Activated CD4-positive, alpha-beta T cell treated with anti-CD3 and anti-CD28 coated beads for 48 hours (primary cell): ENCODE results near the gene LLCFC1.
"Not testable (repeated sequence)": the region's sequence is repeated elsewhere in the genome, so short reads cannot be mapped to it uniquely, and the experiment has no call there.

Experiments
- DNase-seq: peaks from one replicate; pipeline ENCODE4 v3.0.0-alpha.2; 2020

Gene LLCFC1

GRCh38 chr7:142945001-142945400 lies 5.7 kb downstream of the LLCFC1 start:
- no peak for DNase-seq

DNA sequence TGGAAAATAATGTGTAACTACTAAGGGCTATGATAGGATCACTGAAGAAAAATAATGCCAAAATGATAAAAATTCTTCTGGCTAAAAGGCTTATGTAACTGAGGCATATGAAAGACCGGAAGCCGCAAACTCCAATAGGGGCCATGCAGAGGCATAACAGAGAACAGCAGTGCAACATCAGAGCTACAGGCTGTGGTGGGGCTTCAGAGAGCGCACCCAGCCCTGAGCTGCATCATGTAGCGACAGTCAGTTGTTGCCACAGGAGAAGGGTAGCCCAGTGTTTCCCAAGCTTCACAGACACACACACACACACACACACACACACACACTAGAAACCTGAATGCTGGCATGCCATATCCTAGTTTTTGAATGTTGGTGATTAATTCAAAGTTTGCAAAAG lies 9.3 kb downstream of the LLCFC1 start:
- DNase-seq = no peak

DNA sequence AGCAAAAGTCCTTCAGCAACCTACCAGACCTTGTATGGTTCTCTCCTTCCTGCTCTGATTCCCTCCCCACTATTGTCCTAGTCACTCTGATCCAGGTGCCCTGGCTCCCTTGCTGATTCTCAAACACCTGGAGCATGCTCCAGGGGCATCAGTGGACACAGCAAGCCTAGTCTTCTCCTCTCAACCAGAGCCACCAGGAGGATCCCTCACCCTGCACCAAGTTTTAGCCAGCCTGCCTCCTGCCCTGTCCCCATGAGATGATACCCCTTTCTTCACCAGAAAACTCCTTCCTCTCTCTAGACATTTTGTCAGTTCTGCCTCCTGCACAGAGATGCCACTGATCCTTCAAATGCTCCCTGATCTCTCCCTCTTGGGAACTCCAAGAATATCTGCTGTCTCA lies 11.0 kb downstream of the LLCFC1 start:
- no peak for DNase-seq

DNA sequence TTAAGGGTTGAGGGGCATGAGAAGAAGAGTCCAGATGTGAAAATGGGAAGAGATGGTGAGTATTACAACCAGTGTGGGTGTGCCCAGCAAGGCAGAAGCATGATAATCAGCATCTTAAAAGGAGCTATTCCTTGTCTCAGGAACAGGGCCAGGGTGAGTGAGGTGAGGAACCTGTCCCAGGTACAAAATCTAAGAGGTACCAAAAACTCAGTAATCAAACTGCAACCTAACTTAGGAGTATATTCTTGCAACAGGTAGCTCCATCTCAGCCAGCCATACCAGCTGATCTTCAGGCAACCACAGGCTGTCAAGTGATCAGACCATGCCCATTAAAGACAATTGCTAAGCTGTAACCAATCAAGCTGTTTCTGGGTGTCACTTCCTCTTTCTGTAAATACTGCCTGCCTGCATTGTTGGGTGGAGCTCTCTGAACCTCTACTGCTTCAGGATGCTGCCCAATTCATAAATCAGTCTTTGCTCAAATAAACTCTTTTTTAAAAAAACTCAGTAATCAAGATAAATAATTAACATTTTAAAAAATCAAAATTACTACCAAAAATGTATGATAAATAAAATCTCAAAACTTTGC lies 15.5 kb downstream of the LLCFC1 start:
- DNase-seq = no peak

DNA sequence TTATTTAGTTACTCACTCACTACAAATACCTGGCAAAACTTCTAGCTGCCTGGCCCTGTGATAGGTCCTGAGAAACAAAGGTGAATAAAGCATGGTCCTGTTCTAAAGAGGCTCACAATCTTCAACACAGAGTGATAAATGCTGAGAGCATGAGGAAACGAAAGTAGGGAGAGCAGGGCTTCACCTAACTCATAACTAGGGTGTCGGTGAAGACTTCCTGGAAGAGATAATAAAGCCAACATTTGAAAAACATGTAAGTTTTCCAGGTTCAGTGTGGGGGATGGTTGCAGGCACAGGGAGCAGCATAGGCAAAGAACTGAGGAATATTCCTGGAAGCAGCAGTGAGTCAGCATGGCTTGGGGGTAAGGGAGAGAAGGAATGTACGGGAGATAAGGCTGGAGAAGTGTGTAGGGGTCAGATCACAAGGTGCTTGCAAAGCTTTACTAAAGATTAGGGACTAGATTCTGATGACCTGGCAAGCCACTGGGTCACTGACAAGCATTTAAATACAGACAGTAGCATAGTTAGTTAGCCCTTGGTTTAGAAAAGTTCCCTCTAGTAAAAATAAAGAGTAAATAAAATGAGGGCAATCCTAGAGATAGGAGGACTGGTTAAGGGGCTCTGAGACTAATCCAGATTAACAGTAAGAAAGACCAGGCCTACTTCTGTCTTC lies 17.8 kb downstream of the LLCFC1 start:
- DNase-seq = no peak

GRCh38 chr7:142957723-142958122 lies 18.4 kb downstream of the LLCFC1 start:
- no peak for DNase-seq

GRCh38 chr7:142959202-142959601 lies 19.9 kb downstream of the LLCFC1 start:
- no peak for DNase-seq

- DNase-seq = no peak
These were observed 21.8 kb downstream of the LLCFC1 start for GRCh38 chr7:142960955-142961512.

DNA sequence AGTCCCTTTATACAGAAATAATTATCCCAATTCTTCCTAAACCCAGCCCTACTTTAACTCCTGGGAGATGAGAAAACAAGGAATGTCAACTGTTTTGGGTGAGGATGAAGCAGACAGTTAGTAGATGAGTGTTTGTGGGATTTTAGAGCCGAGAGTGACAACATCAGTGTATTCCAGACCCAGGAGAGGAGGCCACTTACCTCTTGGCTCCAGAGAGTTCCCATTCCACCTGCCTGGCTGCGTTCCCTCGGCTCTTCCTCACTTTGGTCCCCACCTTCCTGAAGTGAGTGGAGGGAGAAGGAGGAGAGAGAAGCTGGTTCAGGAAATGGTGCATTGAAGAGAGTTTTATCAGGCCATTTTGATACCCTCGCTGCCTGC lies 22.3 kb downstream of the LLCFC1 start:
- DNase-seq = no peak

DNA sequence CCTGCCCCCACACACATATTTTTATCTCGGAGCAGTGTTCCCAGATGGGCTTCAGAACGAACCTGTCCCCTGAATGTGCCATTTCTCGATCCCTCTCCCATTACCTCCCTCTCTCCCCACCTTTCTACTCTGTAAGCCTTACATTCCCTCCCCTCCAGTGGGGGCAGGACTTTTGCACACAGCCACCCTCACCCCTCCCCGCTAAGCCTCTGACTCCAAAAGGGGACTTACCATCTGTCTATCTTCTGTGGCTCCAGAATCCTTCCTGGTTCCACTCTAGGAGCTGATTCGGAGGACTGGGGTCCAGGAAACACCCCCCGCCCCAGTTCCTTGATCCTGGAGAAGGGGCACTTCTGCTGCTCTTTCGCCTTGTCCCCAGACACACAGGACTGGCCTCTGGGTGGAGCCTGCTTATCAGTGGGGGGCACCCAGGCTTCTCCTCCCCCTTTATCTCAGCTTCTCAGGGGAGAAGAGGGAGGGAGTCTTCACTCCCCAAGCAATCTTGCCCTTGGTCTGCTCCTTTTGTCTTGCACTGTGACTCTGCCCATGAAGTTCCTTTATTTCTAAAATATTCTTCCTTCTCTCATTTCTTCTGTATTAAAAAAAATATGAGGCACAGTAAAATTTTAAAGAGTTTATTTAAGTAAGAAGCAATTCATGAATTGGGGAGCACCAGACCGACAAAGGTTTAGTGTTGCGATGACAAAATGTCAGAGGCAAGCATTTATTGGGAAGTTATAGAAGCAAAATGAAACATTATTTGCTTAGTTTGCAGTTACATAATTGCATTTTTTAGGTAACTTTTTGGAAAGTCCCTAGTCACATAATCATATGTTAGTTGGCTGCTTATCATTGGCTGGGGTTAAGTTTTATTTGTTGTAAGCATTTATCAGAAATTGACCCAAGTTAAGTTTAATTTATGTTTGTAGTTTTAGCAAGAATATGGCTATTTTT lies 23.0 kb downstream of the LLCFC1 start, which contains the start of gene KEL:
Gene KEL, minus strand, starts transcription at position 391 of the 954 bp plus-strand sequence. Its CDS starts 157 bp downstream, at position 234.
- DNase-seq = no peak

GRCh38 chr7:142962991-142963390 lies 23.7 kb downstream of the LLCFC1 start:
- DNase-seq = no peak

DNA sequence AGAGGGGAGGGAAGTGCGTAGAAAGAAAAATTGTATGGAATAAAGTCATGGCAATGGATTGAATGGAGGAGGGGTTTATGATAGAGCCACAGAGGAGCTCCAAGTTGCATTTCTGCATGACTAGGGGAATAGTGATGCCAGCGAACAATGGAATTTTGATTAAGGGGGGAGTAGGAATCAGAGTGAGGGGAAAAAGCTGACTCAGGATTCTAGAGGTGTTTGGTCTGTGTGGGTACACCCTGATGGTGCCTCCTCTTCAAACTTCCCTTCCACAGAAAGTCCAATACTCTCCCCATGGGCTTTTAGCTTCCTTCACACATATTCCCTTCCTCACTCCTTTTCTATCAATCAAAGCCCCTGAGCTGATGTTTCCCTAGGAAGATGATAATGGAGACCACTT lies 24.7 kb downstream of the LLCFC1 start:
- DNase-seq = no peak

DNA sequence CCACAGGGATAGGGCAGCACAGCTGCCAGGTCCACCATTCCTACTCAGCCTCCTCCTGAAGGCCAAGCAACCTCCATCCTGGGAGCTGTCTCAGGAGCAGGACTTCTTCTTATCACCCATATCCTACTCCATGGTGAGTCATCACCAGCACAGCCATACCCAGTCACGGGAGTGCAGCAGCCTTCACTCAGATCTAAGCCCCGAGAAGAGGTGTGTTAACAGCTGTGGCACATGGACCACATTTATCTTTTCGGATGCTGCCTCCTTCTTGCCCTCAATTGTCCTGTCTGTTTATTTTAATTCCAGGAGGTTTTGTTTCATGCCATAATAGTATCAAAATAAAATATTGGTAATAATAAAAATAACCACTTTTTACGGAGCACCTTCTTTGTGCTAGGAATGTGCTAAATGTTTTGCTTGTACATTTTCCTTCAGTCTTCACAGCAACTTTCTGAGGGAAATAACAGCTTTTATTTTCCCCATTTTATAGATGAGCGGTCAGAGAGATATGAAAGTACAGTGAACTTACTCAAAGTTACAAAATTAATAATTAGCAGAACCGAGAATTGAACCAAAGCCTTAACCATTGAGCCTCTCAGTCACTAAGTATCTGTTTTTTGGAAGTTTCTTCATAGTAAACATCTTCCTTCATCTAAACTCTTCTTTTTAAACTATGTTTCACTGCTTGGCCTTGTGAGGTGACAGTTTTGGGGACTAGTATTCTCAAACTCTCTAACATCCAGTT lies 25.4 kb downstream of the LLCFC1 start:
- no peak for DNase-seq

- DNase-seq = no peak
These were observed 28.9 kb downstream of the LLCFC1 start for GRCh38 chr7:142968229-142968628.

DNA sequence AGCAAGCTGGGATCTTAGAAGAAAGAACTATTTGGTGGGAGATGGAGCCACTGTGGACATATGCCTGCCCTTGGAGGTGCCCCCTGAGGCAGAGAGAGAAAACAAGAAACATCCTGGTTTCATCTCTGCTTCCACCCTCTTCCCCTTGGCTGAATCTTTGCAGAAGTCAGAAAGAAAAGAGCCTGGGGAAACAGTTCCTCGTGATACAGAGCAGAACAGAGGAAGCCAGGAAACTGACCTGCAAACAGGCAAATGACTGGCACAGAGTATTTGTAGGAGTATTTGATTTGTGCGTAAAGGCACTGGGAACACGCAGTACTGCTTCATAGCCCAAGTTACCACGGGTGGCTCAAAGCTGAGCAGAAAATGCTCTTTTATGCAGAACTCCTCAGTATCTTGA lies 29.9 kb downstream of the LLCFC1 start:
- DNase-seq = no peak

DNA sequence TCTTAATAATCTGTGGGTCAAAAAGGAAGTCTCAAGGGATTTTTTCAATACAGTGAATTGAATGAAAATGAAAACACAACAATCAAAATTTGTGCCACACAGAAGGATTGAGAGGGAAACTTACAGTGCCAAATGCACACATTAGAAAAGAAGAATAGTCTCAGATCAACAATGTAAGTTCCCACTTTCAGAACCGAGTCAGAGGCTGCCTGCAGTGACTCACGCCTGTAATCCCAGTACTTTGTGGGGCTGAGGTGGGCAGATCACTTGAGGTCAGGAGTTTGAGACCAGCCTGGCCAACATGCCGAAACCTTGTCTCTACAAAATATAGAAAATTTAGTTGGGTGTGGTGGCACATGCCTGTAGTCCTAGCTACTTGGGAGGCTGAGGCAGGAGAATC lies 35.3 kb downstream of the LLCFC1 start:
- no peak for DNase-seq

DNA sequence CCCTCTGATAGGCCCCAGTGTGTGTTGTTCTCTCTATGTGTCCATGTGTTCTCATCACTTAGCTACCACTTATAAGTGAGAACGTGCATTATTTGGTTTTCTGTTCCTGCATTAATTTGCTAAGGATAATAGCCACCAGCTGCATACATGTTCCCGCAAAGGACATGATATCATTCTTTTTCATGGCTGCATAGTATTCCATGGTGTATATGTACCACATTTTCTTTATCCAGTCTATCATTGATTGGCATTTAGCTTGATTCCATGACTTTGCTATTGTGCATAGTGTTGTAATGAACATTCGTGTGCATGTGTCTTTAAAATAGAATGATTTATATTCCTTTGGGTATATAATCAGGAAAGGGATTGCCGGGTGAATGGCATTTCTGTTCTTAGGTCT lies 39.1 kb downstream of the LLCFC1 start:
- not testable (repeated sequence) for DNase-seq

DNA sequence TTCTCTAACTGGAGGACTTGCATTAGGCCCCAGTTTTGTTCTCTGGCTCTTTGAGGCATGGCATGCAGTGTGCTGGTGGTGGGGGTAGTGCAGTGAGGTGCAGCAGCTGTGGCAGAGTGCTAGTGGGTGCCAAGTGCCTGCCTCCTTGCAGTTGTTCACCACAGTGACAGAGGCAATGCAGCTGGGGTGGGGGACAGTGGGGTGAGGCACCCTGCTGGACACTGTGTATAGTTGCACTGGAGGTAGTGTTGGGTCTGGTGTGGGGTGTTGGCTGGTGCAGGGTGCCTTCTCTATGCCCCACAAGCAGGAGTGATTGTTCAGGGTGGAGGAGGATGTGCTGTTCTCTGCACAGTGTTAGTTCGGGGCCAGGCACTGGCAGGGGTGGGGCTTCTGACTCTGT lies 44.5 kb downstream of the LLCFC1 start:
- no peak for DNase-seq

GRCh38 chr7:142984297-142984696 lies 45.0 kb downstream of the LLCFC1 start:
- DNase-seq = no peak
